OCI-LY3 (cell line): Measurements from ENCODE around the gene CLSTN2.

Source experiments
- H2AFZ ChIP-seq: fragments of 200-600, 300-600 bp; shearing (Covaris generic); 2 replicates; pipeline ENCODE4 v1.6.0; 2014; ENCODE audit warnings: antibody characterized with exemption, low read depth, low read length
- H3K27ac ChIP-seq: fragments of 200-600, 300-600 bp; sonication (generic); 2 replicates; pipeline ENCODE4 v1.5.1; 2014; ENCODE audit warnings: mild to moderate bottlenecking, low read length, moderate library complexity, mixed read lengths
- H3K27me3 ChIP-seq: fragments of 200-600, 300-600 bp; sonication (generic); 2 replicates; pipeline ENCODE4 v1.6.1; 2014; ENCODE audit warnings: low read depth, low read length, mixed read lengths
- H3K36me3 ChIP-seq: fragments of 200-600, 300-600 bp; sonication (generic); replicated peaks from 2 replicates; pipeline ENCODE3; 2014; ENCODE audit warnings: low read depth, low read length, mixed read lengths
- H3K4me1 ChIP-seq: fragments of 300-600, 200-600 bp; sonication (generic); 2 replicates; pipeline ENCODE4 v1.6.1; 2014; ENCODE audit warnings: low read length, mixed read lengths
- H3K4me2 ChIP-seq: fragments of 200-600, 300-600 bp; sonication (generic); 2 replicates; pipeline ENCODE4 v1.6.1; 2014; ENCODE audit warnings: low read length, mixed read lengths
- H3K4me3 ChIP-seq: fragments of 300-600, 200-600 bp; sonication (generic); 2 replicates; pipeline ENCODE4 v1.5.1; 2014; ENCODE audit warnings: antibody characterized with exemption, mild to moderate bottlenecking, low read length, moderate library complexity
- H3K79me2 ChIP-seq: fragments of 300-600, 200-600 bp; shearing (Covaris generic); 2 replicates; pipeline ENCODE4 v1.6.1; 2014; ENCODE audit warnings: mild to moderate bottlenecking, low read length, mixed read lengths
- H3K9ac ChIP-seq: fragments of 300-600, 200-600 bp; shearing (Covaris generic); 2 replicates; pipeline ENCODE4 v1.6.0; 2014; ENCODE audit warnings: mild to moderate bottlenecking, low read length, moderate library complexity
- H3K9me3 ChIP-seq: fragments of 200-600, 300-600 bp; shearing (Covaris generic); 2 replicates; pipeline ENCODE4 v1.6.1; 2014; ENCODE audit warnings: low read length, mixed read lengths; ENCODE audit not compliant: insufficient read depth
- H4K20me1 ChIP-seq: fragments of 200-600, 300-600 bp; sonication (generic); 2 replicates; pipeline ENCODE4 v1.6.1; 2016; ENCODE audit warnings: low read length, mixed read lengths; ENCODE audit not compliant: insufficient read depth
- EZH2phosphoT487 ChIP-seq: fragments of 200-600 bp; shearing (Covaris generic); IDR thresholded peaks from 2 replicates; pipeline ENCODE4 v1.6.1; 2018; ENCODE audit warnings: antibody characterized with exemption, mixed run types, low read depth
- TF ChIP-seq, protein P1 (sequence below): fragments of 200-600, 300-600 bp; sonication (generic); IDR thresholded peaks from 2 replicates; pipeline ENCODE4 v1.5.1; 2014; ENCODE audit warnings: antibody characterized with exemption, low read length, low read depth

The CLSTN2 gene

DNA sequence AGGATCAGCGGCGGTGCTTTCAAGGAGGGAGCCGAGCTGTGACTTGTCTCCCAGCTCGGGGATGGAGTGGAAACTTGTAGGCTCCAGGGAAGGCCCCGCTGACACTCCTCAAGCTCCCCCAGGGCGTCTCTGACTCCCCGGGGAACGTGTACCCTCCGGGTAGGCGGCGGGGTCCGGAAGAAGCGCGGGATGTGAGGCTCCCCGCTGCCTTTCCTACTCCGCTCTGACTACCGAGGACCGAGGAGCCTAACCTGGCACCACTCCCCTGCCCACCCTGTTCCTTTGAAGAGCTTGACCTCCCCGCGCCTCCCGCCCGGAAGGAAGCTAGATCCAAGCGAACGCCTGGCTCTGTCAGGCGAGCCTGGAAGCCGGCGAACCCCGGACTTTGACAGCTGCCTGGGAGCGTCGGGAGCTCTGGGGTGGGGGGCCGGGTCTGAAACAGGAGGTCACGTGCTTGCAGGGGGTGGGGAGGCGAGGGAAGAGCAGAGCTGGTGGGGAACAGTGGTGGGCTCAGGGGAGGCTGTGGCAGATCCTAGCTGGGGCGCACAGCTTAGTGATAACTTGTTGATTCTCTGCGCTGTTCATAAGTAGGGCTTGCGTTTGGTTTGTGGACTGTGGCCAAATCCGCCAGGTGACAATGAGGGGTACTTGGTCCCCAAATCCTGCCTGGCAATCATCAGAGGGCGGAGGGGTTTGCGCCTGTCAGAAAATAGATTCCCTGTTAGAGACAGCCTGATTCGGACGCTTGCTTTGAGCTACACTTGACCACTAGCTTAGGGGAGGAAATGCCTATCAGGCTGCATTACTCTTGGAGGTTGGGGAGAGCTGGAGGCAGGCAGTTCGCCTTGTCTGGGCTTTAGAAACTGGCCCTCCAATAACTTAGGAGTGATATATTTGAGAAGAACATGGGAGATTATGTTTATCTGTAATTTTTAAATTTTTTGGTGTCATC is 1.2 kb downstream of the CLSTN2 start:
- no peaks in the 10 kb centered on the region for H3K9me3 ChIP-seq
- no peak overlapping the region for H3K4me3 ChIP-seq
- H3K27ac ChIP-seq = no peak overlapping the region
- H3K27me3 ChIP-seq = peaks cover 12% of the 10 kb centered on the region; the same call in 1 of the 2 replicates
- H3K4me2 ChIP-seq = no peak overlapping the region
- H3K9ac ChIP-seq = no peak overlapping the region
- no peaks in the 10 kb centered on the region for H3K79me2 ChIP-seq
- no peaks in the 10 kb centered on the region for H4K20me1 ChIP-seq
- no peaks in the 10 kb centered on the region for H3K4me1 ChIP-seq
- H2AFZ ChIP-seq = no peak overlapping the region
- TF ChIP-seq, protein P1, sequence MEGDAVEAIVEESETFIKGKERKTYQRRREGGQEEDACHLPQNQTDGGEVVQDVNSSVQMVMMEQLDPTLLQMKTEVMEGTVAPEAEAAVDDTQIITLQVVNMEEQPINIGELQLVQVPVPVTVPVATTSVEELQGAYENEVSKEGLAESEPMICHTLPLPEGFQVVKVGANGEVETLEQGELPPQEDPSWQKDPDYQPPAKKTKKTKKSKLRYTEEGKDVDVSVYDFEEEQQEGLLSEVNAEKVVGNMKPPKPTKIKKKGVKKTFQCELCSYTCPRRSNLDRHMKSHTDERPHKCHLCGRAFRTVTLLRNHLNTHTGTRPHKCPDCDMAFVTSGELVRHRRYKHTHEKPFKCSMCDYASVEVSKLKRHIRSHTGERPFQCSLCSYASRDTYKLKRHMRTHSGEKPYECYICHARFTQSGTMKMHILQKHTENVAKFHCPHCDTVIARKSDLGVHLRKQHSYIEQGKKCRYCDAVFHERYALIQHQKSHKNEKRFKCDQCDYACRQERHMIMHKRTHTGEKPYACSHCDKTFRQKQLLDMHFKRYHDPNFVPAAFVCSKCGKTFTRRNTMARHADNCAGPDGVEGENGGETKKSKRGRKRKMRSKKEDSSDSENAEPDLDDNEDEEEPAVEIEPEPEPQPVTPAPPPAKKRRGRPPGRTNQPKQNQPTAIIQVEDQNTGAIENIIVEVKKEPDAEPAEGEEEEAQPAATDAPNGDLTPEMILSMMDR = no peak
- H3K36me3 ChIP-seq = no peaks in the 10 kb centered on the region

DNA sequence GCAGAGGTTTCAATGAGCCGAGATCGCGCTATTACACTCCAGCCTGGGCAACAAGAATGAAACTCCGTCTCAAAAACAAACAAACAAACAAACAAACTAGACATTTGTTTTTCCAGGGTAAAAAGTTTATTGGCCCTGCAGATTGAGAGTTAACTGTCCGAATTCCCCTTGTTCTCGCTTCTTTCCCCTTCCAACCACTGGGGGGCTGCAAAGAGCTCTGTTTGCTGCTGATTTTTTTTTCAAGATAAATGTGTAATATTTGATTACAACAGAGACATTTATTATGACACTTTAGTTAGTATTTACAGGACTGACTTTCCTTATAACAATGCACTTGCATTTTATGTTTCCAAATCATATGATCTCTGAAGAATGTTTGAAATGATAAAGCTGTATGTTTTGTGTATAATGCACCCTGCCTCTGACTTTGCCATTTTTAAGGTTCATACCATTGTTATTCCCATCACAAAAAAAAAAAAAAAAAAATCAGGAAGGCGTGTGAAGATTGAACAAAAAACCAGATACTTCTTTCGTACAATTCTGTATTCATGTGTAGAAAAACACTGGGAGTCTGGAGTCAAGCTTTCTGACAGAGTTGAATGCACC is 2.8 kb downstream of the CLSTN2 start:
- H3K36me3 ChIP-seq = no peaks in the 10 kb centered on the region
- no peak for TF ChIP-seq EZH2phosphoT487
- TF ChIP-seq, protein P1 = peak; percentile 67
- H4K20me1 ChIP-seq = no peaks in the 10 kb centered on the region
- no peak overlapping the region for H3K4me3 ChIP-seq
- no peak overlapping the region for H3K9ac ChIP-seq
- H2AFZ ChIP-seq = no peak overlapping the region
- peaks cover 12% of the 10 kb centered on the region; the same call in 1 of the 2 replicates for H3K27me3 ChIP-seq
- no peak overlapping the region for H3K4me2 ChIP-seq
- H3K9me3 ChIP-seq = no peaks in the 10 kb centered on the region
- no peak overlapping the region for H3K27ac ChIP-seq
- no peaks in the 10 kb centered on the region for H3K4me1 ChIP-seq
- no peaks in the 10 kb centered on the region for H3K79me2 ChIP-seq

DNA sequence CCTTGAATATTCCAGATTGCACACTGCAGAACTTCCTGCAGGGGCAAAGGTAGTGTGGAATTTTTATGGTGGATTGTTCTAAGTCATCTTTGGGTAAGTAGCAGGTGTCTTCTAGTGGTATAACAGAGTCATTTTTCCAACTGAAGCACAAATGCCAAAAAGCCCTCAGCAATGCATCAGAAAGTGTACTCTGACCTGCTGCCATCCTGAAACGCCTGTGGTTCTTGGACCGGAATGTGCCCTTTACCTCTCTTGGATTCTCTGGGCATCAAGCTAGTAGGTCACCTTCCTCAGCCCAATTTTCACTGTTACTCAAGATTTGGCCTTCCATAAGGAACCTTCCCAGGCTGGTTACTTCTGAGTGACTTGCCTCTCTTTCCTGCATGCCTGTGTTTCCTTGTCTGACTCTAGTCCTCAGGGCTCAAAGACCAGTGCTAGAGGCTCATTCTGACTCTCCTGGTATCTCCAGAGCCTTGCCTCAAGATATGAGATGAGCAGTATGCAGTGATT is 4.8 kb downstream of the CLSTN2 start:
- TF ChIP-seq, protein P1 = no peak
- no peaks in the 10 kb centered on the region for H3K4me1 ChIP-seq

DNA sequence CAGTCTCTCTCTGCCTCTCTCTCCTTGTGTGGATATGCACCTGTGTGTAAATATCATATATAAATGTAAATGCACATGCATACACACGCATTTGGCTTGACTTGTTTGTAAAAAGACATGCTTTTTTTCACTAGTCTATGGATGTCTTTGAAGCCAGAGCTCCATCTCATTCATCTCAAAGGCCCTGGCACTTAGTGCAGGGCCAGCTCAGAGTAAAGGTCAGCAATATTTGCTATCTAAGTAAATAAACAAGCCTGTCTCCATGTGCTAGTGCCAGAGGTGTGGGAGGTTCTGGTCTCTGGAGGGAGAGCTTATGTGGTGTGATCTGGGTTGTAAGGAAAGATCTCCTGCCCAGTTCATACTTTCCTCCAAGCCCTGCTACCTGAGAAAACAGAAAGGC is 5.6 kb downstream of the CLSTN2 start:
- Histone ChIP-seq H3K27ac (no peak overlapping the region), H3K79me2 (no peaks in the 10 kb centered on the region), H4K20me1 (no peaks in the 10 kb centered on the region), H3K4me1 (no peaks in the 10 kb centered on the region), H3K4me3 (no peak overlapping the region), H3K27me3 (peaks cover 12% of the 10 kb centered on the region; the same call in 1 of the 2 replicates), H3K4me2 (no peak overlapping the region), H2AFZ (no peak overlapping the region), H3K9me3 (no peaks in the 10 kb centered on the region), H3K36me3 (no peaks in the 10 kb centered on the region), H3K9ac (no peak overlapping the region)
- TF ChIP-seq EZH2phosphoT487 = no peak

More for the DNA sequence above, 4.8 kb downstream of the CLSTN2 start:
- Histone ChIP-seq H3K79me2 (no peaks in the 10 kb centered on the region), H3K9me3 (no peaks in the 10 kb centered on the region), H3K27ac (no peak overlapping the region), H2AFZ (no peak overlapping the region), H4K20me1 (no peaks in the 10 kb centered on the region), H3K9ac (no peak overlapping the region), H3K4me2 (no peak overlapping the region), H3K27me3 (peaks cover 12% of the 10 kb centered on the region; the same call in 1 of the 2 replicates), H3K36me3 (no peaks in the 10 kb centered on the region), H3K4me3 (no peak overlapping the region)
